Right lobe of liver (tissue), 6 donors: Measurements from ENCODE around the gene ZNF487. TPM values are rescaled to one million over a fixed set of nuclear protein-coding genes. Genes with fewer than 3 reads are reported as not detected.

ENCODE experiments used
- ATAC-seq, 4 donors: fragments of 200-7000 bp; cut with Tn5 transposase; one replicate each; pipeline ENCODE4 v1.9.1; 2020; ENCODE audit warnings: mild to moderate bottlenecking in 4 of 4, moderate library complexity in 4 of 4
- DNase-seq, 3 donors: peaks; one replicate each; pipeline ENCODE4 v3.0.0-alpha.2; 2020
- H3K27ac ChIP-seq, 3 donors: fragments of 200-600 bp; one replicate each; pipeline ENCODE4 v1.8.0; 2022
- H3K27me3 ChIP-seq, 2 donors: fragments of 200-600 bp; one replicate each; pipeline ENCODE4 v1.8.0; 2022
- H3K36me3 ChIP-seq, 4 donors: fragments of 200-600 bp; sonication (generic) in 1 of 4; one replicate each; pipeline versions ENCODE4 v1.5.1 to v1.8.0; 2017 to 2022; ENCODE audit warnings: control low read depth in 1 of 4
- H3K4me1 ChIP-seq, 4 donors: fragments of 200-600 bp; sonication (generic) in 1 of 4; one replicate each; pipeline versions ENCODE4 v1.5.1 to v1.8.0; 2017 to 2022; ENCODE audit warnings: control low read depth in 1 of 4
- H3K4me3 ChIP-seq, 3 donors: fragments of 200-600 bp; one replicate each; pipeline ENCODE4 v1.8.0; 2022
- H3K9me3 ChIP-seq, 4 donors: fragments of 200-600 bp; sonication (generic) in 1 of 4; one replicate each; pipeline versions ENCODE4 v1.5.1 to v1.8.0; 2017 to 2022; ENCODE audit warnings: control low read depth in 1 of 4
- CTCF ChIP-seq, 4 donors: fragments of 200-600 bp in 3 of 4; fragments of 450-650 bp in 1 of 4; IDR thresholded peaks; one replicate each; pipeline versions ENCODE4 v1.5.1 to v1.8.0; 2016 to 2022; ENCODE audit warnings: antibody characterized with exemption in 4 of 4, mild to moderate bottlenecking in 2 of 4
- POLR2A ChIP-seq: fragments of 450-650 bp; IDR thresholded peaks from one replicate; pipeline ENCODE4 v1.6.1; 2017; ENCODE audit warnings: antibody characterized with exemption, mild to moderate bottlenecking
- WGBS: methylation state at CpG from one replicate; pipeline ENCODE4 v1.1.6; 2018; ENCODE audit warnings: low coverage, low lambda C conversion rate; ENCODE audit not compliant: insufficient coverage; ENCODE audit errors: missing lambda C conversion rate; 5-methylcytosine and 5-hydroxymethylcytosine counted together
- intact Hi-C, 2 donors: fragments of 100-400 bp; cut with DNase I; formaldehyde crosslinking; loops; one replicate each; pipeline versions ENCODE4 v1.11.2 to v1.14.1; 2022
- total RNA-seq, 6 experiments: library from RNA; depleted of rRNA in 2 of 6; stranded (reverse); fragments of >200 nt in 2 of 6; fragmentation: NEBNext Ultra II Directional in 3 of 6; extraction: Animal tissue kit (Norgen Biotek cat#: 25700) in 3 of 6; gene quantifications; one replicate each; pipeline versions ENCODE4 v1.1.0 to v1.2.4, GENCODE V29; 2016 to 2023
- donor health status: DM: no; HTN: yes; CAD: no.
- donor health status: DM: no; HTN: no; CAD: no.
- donor health status: DM: no; HTN: no; CAD: no.
- donor health status: DM: no; HTN: yes; CAD: no.
- donor health status: DM: no; HTN: yes; CAD: no.

The ZNF487 gene
- total RNA-seq, 6 experiments from 2014 or later, result 1.4 to 3.0 (median 1.8) TPM

- intact Hi-C loops, result no loop called here
- ATAC-seq (no peak), DNase-seq (no peak)
- peaks cover 0 to 13% (median 3%) of the 10 kb centered on the region in 4 donors for H3K9me3 ChIP-seq
- peaks cover 0 to 4% (median 0%) of the 10 kb centered on the region in 4 donors for H3K36me3 ChIP-seq
- no peak overlapping the region for H3K27ac ChIP-seq
- no peak for TF ChIP-seq POLR2A
- no peak for TF ChIP-seq CTCF (IDR thresholded peaks at IDR 0.05)
- H3K27me3 ChIP-seq, result no peaks in the 10 kb centered on the region
- H3K4me3 ChIP-seq, result no peak overlapping the region
- H3K4me1 ChIP-seq, result no peaks in the 10 kb centered on the region
Observed at GRCh38 chr10:43479275-43479674, 42.4 kb downstream of the ZNF487 start.

- H3K36me3 ChIP-seq, result peaks cover 0 to 4% (median 0%) of the 10 kb centered on the region in 4 donors
- 88% methylated on average over 1 of the region's 2 CpGs for WGBS
- no peak overlapping the region for H3K27ac ChIP-seq
- no peak overlapping the region for H3K4me3 ChIP-seq
- intact Hi-C loops, result no loop called here
- ATAC-seq, result no peak
- no peak for TF ChIP-seq CTCF (IDR thresholded peaks at IDR 0.05)
- no peak for TF ChIP-seq POLR2A
- no peaks in the 10 kb centered on the region for H3K27me3 ChIP-seq
- no peak for DNase-seq
- no peaks in the 10 kb centered on the region for H3K4me1 ChIP-seq
- peaks cover 0 to 26% (median 3%) of the 10 kb centered on the region in 4 donors for H3K9me3 ChIP-seq
Observed at GRCh38 chr10:43482319-43483078, 45.6 kb downstream of the ZNF487 start.

GRCh38 chr10:43491855-43492254 is 54.9 kb downstream of the ZNF487 start:
- no peak for TF ChIP-seq CTCF (IDR thresholded peaks at IDR 0.05)
- no peak for TF ChIP-seq POLR2A
- intact Hi-C loops, result no loop called here
- Histone ChIP-seq H3K36me3 (no peaks in the 10 kb centered on the region), H3K4me3 (no peak overlapping the region), H3K27me3 (no peaks in the 10 kb centered on the region), H3K4me1 (no peaks in the 10 kb centered on the region), H3K9me3 (no peaks in the 10 kb centered on the region), H3K27ac (no peak overlapping the region)
- no peak for DNase-seq
- WGBS, result 75% methylated on average over 5 of the region's 5 CpGs
- ATAC-seq, result no peak

DNA sequence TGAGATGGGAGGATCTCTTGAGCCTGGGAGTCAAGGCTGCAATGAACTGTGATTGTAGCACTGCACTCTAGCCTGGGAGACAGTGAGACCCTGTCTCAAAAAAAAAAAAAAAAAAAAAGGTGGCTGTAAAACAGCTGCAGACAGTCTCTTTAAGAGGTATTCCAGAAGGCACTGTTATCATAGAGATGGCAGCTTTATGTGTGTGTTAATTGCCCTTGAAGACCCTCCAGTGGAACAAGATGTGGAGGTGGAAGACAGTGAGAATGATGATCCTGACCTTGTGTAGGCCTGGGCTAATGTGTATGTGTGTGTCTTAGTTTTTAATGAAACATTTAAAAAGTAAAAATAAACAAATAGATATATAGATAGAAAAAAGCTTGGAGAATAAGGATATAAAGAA is 66.0 kb downstream of the ZNF487 start:
- no peak overlapping the region for H3K4me3 ChIP-seq
- H3K27ac ChIP-seq, result no peak overlapping the region
- no peaks in the 10 kb centered on the region for H3K9me3 ChIP-seq
- no peak for DNase-seq
- H3K4me1 ChIP-seq, result no peaks in the 10 kb centered on the region
- intact Hi-C loops, result no loop called here
- no peak for ATAC-seq
- TF ChIP-seq CTCF (IDR thresholded peaks at IDR 0.05) (no peak), POLR2A (no peak)
- H3K27me3 ChIP-seq, result no peaks in the 10 kb centered on the region
- H3K36me3 ChIP-seq, result no peaks in the 10 kb centered on the region
